Activated T-helper 1 cell treated with Interleukin-2 at 50 U/mL for 16 hours (primary cell): ENCODE data around the gene ZDHHC1.

Source experiments
- DNase-seq: peaks from one replicate; pipeline ENCODE4 v3.0.0-alpha.2; 2020; ENCODE audit warnings: low read depth

Gene ZDHHC1

DNA sequence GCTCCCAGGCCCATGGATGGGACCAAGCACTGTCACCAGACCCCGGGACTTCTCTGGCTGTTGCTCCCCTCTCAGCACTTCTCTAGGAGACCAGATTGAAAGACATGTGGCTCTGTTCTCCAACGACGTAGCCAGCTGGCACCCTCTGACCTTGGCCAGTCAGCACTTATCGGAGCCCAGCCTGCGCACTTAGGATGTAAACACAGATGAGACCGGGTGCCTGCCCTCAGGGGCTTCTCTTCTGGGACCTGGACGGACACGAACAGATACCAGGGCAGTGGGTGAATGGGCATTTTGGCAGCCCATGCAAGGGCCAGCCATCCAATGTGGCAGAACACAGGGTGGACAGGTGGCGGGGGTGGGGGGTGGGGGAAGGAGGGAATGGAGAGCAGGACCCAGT is 6.6 kb downstream of the ZDHHC1 start:
- DNase-seq, result no peak

DNA sequence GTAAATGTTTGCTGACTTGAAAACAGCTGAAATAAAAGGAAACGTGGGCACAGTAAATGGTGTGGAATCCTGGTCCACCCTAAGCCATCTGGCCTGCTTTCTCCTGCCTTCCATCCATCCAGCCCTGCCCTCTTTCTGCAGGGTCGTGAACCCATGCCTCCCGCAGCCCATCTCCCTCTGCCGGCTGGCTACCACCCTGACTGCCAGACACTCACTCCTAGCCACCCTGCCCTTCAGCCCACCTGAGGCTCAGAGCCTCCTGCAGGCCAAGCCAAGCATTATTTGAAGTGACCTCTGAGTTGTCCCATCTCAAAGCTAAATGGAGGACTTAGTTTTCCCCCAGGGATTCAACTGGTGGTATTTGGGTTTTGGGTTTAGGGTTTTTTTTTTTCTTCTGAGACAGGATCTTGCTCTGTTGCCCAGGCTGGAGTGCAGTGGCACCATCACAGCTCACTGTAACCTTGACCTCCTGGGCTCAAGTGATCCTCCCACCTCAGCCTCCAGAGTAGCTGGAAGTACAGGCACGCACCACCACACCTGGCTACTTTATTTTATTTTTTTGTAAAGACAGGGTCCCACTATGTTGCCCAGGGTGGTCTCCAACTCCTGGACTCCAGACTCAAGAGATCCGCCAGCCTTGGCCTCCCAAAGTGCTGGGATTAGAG is 8.4 kb downstream of the ZDHHC1 start:
- no peak for DNase-seq

DNA sequence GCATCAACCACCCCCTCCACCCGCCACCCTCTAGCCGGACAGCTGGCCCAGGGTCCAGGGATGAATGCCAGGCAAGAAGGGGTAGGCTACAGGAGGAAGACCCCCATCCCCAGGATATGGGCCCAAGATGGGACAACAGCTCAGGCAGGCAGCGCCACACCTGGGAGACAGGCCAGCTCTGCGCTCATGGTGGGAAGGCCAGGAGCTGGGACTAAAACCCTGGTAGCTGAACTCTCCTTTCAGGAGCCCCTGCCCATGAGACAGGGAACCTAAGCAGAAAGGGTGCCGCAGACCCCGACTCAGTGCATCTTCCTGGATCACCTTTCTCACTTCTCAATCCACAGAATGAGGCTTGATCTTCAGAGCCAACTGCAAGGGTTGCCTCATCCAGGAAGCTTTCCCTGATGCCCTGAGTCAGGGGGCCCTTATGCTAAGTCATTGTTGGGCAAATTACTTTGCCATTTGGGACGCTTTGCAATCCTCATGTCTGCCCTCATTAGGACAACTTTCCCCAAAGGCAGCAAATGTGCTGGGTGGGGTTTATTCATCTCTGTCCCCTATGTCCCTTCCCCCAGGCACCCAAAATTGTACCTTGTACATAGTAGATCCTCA is 9.0 kb downstream of the ZDHHC1 start:
- no peak for DNase-seq

DNA sequence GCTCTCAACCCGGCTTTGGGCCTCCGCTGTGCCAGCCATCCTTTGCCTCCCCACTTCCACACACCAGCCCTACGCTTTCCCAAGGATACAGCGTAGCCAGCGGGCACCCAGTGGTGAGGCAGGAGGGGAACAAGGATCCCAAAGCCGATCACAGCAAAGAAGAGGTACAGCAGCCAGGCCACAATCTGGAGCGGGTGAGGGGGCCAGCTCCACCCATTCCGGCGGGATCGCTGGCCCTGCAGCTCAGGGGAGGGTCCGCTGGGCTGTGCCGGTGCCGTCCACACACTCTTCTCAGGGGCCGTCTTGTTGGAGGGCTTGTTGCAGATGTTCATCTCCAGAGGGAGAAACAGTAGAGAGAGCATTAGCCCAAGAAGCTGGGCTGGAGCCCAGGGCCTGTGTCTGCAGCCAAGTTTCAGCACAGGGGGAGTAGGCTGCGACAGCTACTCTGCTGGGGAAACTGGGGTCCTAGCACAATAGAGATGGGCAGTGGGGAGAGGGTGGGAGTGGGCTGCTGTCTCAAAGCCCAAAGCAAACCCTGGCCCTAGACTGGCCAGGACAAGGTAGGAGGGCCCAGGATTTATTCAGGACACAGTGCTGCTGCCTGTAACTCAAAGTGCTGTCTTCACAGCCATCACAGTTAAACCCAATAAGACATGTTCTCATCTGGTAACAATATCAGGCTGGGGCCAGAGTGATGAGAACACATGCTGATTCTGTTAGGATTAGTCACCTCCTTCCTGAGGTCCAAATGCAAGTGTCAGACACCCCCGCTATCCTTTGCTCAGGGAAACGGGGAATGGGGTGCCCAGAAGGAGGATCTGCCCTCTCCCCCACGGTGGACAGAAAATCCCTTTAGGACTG is 9.9 kb downstream of the ZDHHC1 start:
- no peak for DNase-seq

DNA sequence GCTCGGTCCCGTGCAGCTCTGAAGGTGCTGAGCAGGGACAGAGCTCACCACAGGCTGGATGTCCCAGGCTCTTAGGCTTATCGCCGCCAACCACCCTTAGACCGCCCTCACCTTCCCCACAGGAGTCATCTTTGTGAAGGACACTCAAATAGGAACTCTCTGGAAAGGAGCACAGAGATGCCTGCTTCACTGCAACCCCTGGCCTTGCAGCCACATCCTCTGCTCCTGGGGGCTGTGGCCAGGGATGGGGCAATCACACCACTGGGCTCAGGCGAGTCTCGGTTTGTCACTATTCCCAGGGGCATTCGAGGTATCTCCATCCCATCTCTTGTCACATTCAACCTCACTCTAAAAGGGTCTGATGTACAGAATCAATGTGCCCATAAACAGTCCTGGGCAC is 10.9 kb downstream of the ZDHHC1 start:
- DNase-seq, result no peak

DNA sequence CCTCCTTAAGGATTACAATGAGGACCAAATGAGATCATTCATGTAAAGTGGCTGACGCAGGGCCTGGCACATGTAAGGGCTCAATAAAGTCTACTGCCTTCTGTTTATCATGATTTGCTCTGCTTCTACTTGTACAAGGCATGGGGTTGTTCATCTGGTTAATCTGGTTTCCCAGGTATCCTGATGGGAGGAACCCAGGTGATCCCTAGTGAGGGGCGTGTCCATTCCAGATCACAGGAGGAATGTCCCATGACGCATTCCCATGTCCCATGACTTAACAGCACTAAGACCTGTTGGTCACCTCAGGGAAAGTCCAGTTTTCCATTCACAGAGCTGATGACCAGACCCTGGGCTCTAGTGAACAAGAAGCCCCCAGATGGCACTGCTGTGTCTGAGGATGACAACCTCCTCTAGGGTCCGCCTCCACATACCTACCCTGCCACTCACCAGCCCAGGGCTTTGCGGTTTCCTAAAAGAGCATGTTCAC is 11.5 kb downstream of the ZDHHC1 start:
- DNase-seq, result no peak

DNA sequence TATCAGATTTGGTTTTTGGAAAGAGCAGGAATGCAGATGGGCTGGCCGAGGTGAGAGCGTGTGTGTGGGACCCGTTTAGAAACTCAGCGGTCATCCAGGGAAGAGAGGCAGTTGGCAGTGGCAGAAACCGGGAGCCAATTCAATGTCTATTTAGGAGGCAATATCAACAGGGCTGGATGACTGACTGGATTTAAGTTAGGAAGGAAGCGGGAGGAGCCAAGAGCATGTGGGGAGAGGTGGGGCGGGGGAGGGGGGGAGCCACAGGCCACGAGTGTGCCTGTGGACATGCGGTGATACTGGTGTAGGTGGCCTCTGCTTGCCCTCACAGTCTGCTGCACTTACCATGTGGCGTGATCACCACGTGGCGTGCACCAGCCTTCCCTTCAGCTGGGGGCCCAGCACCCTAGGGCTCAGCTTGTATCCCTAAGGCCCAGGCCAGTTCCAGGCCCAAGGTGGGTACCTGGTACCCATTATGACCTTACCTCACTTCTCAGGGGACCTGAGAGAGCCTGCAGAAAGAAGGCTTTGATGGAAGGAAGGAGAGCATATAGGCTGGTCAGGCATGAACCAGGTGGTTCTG is 12.2 kb downstream of the ZDHHC1 start:
- no peak for DNase-seq

DNA sequence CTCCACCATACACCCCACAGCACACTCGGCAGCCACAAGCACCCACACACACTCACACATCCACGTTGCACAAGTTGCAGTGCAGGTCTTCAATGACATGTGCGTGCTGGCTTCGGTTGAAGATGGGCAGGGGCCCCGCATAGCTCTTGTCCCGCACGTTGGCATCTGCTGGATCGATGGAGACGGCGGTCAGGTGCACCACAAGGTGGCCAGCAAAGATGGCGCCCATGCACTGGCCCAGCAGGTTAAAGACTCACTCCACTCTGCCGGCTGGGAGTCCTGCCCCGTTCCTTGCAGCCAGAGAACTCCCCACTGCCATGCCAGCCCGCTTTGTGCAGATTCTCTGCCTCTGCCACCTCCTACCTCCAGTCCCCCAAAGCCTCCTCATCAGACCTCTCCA is 15.4 kb downstream of the ZDHHC1 start:
- no peak for DNase-seq

DNA sequence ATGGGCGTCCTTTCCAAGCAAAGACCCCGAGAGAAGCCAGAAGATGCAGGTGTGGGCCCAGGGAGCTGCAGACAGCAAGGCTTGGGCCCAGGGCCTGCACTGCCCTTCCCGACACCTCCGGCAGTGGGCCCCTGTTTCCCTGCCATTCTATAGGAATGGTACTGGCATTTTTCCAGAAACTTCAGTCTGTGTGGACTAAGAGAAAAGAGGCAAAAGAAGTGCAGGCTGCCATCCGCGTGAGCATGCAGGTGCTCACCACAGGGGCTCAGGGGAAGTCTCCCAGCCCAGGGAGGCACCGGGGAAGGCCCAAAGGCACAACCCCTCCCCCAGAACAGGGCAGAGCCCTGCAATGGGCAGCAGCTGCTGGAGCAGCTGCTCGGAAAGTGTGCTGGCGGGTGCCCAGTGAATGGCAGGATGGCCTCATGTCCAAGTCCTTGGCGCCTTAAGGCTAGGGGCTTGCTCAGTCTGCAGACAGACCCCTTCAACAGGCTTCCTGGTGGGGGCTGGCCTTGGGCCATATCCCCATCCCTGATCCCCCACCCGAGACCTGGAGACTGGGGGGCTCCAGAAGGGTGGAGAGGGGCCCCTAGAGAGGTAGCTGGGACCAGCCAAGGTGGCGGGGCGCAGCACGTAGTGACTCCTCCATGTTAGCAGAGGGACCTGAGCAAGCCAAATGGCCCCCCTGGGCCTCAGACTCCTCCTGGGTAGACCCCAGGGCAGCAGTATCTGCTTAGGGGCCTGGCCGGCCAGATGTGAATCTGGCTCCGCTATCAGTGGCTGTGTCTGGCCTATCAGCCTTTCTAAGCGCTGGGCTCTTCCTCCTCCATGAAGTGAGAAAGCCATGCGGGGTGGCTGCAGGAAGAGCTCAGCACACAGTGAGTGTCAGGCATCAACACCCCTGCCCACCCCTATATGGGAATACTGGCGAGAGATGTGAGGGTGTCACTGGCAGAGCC is 16.2 kb downstream of the ZDHHC1 start:
- DNase-seq, result no peak

DNA sequence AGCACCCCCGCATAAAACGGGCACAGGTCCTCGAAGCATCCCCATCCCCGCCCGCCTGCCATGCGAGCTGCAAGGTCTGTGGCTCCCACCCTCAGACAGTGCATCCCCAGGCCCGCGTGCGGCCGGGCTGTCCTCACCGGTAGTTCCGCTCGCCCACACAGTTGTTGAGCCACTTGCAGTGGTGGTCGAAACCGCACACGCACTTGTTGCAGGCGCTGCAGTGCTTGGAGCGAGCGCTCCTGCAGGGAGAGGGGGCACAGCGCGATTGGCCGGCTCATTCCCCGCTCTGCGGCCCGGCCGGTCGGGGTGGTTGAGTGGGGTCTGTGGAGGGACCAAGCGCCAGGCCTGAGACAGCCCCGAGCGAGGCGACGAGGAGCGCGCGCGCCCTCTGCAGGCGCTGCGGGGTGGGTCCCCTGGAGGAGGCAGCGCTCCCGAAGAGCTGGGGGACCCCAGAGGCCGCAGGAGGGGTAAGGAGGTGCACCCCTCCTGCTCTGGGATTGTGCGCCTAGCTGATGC is 17.0 kb downstream of the ZDHHC1 start:
- DNase-seq, result peak; percentile 13

DNA sequence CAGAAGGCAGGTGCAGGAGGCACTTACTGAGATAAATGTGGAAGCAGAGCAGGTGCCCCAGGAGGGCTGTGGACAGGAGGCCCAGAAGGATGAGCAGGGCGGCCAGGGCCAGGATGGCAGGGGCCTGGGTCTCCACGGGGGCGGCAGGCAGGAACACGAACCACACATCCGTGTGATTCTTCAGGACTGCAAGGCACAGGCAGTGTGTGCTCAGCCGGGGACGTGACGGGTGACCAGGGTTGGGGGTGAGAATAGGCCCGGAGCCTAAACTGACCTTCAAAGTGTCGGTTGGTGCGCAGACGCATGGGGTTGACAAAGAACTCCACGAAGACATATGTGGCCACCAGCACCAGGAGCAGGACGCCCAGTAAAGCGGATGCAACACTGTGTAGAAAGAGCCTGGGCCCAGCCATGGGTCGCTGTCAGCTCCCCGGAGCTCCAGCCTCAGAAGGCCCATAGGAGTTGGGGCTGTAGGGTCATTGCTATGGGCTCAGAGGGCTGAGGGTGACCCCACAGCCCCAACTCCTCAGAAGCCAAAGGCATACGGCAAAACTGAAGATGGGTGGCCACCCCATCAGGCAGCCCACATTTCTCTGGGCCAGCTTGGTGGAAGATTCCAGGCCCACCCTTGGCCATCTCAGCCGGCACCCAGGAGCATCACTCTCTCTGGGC is 17.6 kb downstream of the ZDHHC1 start:
- no peak for DNase-seq

DNA sequence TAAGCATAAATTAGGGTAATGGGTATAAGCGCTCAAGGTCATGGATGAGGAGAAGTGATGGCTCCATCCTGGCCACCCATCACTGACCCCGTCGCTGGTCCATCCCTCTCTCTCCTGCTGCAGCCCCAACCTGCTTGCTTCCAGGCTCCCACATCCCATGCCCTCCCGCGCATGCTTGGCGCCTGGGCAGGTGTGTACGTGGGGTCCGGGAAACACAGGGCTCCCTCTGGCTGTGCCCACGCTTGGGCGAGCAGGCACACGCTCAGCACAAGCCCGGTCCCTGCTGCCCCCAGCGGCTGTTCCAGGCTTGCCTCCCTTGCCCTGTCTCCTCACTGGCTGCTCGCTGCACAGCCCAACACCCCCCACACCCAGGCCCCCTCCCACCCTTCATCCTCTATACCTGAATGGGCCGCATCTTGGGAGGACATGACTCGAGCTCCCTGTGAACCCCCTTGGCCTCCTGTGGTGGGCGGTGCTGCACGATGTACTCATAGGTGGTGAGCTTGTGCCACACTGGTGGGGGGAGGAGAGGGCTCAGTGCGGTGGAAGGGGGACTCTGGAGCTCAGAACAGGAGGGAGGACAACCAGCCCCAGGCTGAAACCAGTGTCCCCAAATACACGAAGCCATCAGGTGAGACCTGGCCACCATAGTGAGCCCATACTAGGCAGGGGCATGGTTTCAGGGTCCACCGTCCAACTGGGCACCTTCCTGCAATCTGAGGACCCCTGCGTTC is 18.3 kb downstream of the ZDHHC1 start:
- no peak for DNase-seq

DNA sequence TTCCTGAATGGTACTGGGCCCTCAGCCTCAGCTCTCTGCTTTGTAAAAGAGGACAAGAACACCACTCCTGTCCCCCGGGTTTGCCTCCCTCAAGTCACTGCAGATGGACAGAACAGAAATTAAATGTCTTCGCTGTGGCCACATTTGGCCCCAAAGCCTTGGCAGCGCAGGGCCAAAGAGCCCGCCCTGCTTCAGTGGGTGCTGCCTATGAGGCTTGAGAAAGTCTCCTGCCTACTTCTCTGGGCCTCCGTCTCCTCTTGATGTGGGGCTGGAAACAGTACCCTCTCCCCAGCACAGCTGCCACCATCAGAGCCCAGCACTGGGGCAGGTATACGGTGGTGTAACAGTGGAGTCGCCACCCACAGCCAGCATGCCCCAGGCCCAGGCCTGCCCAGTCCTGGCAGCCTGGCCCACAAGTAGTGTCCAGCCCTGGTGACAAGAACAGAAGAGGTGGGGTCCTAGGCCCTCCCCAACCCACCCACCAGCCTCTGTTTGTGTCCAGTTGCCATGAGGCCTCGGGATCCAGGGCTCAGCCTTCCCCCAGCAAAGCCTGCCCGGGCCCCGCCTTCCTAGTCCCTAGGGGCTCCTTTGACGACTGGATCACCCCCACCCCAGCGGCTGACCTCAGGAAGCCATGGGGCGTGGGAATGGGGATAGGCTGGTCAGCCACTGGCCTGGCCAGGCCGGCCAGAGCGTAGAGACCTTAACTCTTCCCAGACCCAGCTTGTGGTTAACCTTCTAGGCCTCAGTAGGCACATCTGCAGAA is 19.1 kb downstream of the ZDHHC1 start:
- no peak for DNase-seq

DNA sequence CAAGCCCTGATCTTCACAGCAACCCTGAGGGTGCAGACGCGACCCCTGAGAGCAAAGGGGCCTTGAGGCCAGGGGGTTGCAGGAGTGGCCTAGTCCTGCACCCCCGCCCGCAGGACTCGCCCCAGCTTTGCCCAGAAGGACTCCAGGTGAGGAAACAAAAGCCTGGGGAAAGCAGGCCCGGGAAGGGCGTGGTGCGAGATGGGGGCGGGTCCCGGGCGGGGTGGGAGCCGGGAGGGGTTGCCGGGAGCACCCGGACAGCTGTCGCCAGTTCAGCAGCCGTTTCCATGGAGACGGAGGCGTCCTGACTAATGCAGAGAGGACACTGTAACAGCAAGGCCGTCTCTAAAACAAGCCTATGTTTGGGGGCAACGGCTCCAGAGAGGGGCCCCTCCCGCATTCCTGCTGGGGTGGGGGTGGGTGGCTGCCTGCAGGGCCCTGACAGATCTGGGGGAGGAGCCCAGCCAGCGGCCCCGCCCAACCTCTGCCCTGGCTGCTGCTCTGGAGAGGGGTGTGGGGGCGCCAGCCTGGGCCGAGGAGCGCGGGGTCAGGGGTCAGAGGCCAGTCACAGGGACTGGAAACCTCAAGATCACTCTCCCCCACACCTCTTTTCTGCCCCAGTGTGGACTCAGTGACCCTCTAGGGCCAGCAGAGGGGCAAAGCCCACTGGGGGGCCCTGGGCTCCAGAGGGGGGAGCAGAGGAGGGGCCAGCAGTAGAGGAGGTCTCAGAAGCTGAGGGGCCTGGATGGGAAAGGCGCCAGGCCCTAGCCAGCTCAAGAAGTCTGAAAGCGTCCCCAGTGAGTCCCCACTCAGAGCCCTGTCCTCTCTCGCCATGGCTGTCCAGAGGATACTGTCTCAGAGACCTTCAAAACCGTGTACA is 19.9 kb downstream of the ZDHHC1 start:
- no peak for DNase-seq

DNA sequence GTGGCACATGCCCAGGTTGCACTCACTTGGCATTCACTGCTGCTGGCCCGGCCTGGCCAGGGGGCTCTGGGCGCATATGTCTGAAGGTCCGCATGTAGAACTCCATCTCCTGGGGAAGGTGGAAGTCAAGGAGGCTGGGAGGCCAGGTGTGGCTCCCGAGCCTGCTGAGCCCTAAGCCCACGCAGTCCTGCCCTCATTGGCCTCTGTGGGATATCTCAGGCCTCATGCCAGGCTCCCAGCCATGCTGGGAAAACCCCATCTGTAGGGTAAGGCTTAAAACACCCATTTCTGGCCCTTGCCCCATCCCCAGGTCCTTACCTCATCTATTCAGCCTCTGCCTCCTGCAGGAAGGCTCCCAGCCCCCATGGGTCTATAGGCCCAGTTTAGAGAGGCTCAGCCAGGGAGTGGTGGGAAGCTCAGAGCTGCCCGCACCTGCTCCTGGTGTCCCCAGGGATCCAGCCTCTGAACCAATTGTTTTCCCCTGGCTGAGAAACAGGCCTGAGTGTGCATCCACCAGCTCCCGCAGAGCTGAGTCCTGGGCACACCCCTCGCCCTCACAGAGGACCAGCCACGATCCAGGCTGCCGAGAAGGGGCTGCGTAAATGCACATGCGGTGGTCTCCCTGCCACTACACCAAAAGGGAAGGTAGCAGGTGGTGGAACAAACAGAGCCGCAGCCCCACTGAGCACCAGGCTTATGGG is 20.7 kb downstream of the ZDHHC1 start:
- no peak for DNase-seq

DNA sequence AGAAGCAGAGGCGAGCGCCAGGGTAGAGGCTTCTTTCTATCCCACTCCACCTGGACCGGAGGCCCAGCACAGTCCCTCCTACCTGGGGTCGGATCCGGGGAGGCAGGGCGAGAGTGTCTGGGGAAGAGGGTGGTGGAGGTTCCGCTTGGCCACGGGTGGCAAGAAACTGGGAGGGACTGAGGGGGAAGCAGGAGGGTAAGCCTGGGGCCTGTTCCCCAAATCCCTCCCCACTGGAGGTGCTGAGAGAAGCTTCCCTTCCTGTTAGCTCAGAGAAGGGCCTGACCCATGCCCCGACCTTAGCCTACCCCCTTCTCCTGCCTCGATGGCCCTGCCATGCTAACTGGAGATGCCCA is 21.2 kb downstream of the ZDHHC1 start:
- DNase-seq, result no peak
